ENCODE measurements around the gene BRD7.

BRD7 gene

DNA sequence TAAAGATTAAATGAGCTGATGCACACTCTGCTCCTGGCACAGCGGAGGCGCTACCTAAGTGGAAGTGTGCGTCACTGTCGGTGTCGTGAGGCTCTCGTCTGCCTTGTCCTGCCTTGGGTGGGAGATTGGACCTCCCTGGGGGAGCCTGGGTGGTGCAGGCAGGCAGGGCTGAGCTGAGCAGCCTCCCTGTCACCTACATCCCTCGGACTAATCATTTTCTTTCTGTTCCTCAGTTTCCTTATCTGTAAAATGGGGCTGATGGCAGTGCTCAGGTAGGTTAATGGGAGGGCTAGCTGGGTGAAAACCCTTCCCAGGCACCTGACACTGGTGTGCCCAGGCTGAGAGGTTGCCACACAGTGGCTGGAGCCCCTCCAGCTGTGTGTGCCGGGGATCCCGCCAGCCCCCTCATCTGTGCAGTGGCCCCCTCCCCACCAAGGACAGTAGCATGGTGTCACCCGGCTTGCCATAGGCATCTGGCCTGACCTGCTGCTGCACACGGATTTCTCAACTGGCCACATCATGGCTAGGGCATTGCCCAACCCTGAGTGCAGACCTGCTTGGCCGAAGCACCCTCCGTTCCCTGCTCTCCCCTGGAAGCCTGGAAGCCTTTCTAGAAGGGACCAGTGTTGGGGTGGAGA, 98.2 kb downstream of the BRD7 start:
- no peak for TF ChIP-seq CTCF (IDR thresholded peaks at IDR 0.05; ENCODE audit: borderline replicate concordance, insufficient read depth, low read depth, low read length)
- no peak overlapping the region for H3K4me3 ChIP-seq (ENCODE audit: low read depth, low read length)

- TF ChIP-seq CTCF (IDR thresholded peaks at IDR 0.05; ENCODE audit: borderline replicate concordance, insufficient read depth, low read depth, low read length) = no peak
Observed at GRCh38 chr16:50269769-50270509, 98.8 kb downstream of the BRD7 start.

GRCh38 chr16:50269061-50269705, 99.6 kb downstream of the BRD7 start:
- TF ChIP-seq CTCF (IDR thresholded peaks at IDR 0.05; ENCODE audit: borderline replicate concordance, insufficient read depth, low read depth, low read length) = no peak
- no peak overlapping the region for H3K4me3 ChIP-seq (ENCODE audit: low read depth, low read length)

More at GRCh38 chr16:50269769-50270509, 98.8 kb downstream of the BRD7 start:
- no peak overlapping the region for H3K4me3 ChIP-seq (ENCODE audit: low read depth, low read length)

GRCh38 chr16:50268352-50268751, 100.4 kb downstream of the BRD7 start:
- H3K4me3 ChIP-seq (ENCODE audit: low read depth, low read length) = no peak overlapping the region
- TF ChIP-seq CTCF (IDR thresholded peaks at IDR 0.05; ENCODE audit: borderline replicate concordance, insufficient read depth, low read depth, low read length) = no peak

- TF ChIP-seq CTCF (IDR thresholded peaks at IDR 0.05; ENCODE audit: borderline replicate concordance, insufficient read depth, low read depth, low read length) = no peak
- peak overlapping the region; percentile 77 for H3K4me3 ChIP-seq (ENCODE audit: low read depth, low read length)
Observed at GRCh38 chr16:50267651-50268050, 101.1 kb downstream of the BRD7 start.

DNA sequence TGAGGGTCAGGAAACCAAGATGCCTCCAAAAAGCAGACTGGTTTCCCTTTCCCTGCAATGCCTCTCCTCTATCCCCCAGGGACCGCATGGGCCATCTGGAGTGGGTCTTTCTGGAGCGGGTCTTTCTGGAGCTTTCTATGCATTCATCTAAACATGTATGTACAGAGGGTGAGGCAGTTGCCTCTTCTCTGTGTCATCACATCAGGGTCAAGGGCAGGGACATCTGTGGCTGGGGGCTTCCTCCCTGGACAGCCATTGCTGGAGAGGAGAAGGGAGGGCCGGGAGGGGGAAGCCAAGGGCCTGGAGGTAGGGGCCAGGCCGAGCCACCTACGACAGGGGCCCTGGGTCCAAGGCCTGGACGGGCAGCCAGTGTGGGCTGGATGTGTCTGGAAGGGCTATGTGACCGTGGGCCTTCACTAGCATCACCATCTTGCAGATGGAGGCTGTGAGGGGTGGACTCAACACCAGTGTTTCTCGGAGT, 101.6 kb downstream of the BRD7 start:
- peak overlapping the region; percentile 77 for H3K4me3 ChIP-seq (ENCODE audit: low read depth, low read length)
- TF ChIP-seq CTCF (IDR thresholded peaks at IDR 0.05; ENCODE audit: borderline replicate concordance, insufficient read depth, low read depth, low read length) = no peak

Measured in GM12875 (cell line).